Activated B cell treated with CpG ODN at 0.5 μM for 24 hours (primary cell): ENCODE data around the gene DNAJB4. TPM values are rescaled to one million over a fixed set of nuclear protein-coding genes. Genes with fewer than 3 reads are reported as not detected.

Experiments
- ATAC-seq: fragments of 200-7000 bp; cut with Tn5 transposase; one replicate; pipeline ENCODE4 v1.10.0; 2021; ENCODE audit warnings: low read depth, mild to moderate bottlenecking, moderate library complexity
- CTCF ChIA-PET: fragments of 350-600 bp; sonication (Branson Sonifier 250); formaldehyde crosslinking; loops from one replicate; lab custom pipeline; 2021; ENCODE audit warnings: antibody characterized with exemption; lab: Charles Lee
- POLR2A ChIA-PET: fragments of 350-600 bp; sonication (Branson Sonifier 250); formaldehyde crosslinking; loops from one replicate; lab custom pipeline; 2021; ENCODE audit warnings: antibody characterized with exemption; lab: Charles Lee
- DNase-seq: peaks from one replicate; pipeline ENCODE4 v3.0.0; 2022
- H3K27ac Mint-ChIP-seq: one replicate; pipeline ENCODE4 v1.8.0; 2020; ENCODE audit warnings: mixed read lengths
- H3K27me3 Mint-ChIP-seq: one replicate; pipeline ENCODE4 v1.8.0; 2021; ENCODE audit warnings: mixed read lengths
- H3K36me3 Mint-ChIP-seq: one replicate; pipeline ENCODE4 v1.8.0; 2021; ENCODE audit warnings: low read depth, mixed read lengths
- H3K4me1 Mint-ChIP-seq: one replicate; pipeline ENCODE4 v1.8.0; 2021; ENCODE audit warnings: mixed read lengths
- H3K4me3 Mint-ChIP-seq: one replicate; pipeline ENCODE4 v1.8.0; 2020; ENCODE audit warnings: mild to moderate bottlenecking, mixed read lengths
- H3K9me3 Mint-ChIP-seq: one replicate; pipeline ENCODE4 v1.8.0; 2020; ENCODE audit warnings: mixed read lengths
- CTCF ChIP-seq: fragments of 200-600 bp; IDR thresholded peaks from one replicate; pipeline ENCODE4 v1.8.0; 2022; ENCODE audit warnings: antibody characterized with exemption, mild to moderate bottlenecking
- intact Hi-C: fragments of 100-400 bp; cut with micrococcal nuclease; formaldehyde crosslinking; loops from one replicate; pipeline ENCODE4 v1.15.1; 2024
- total RNA-seq: library from RNA; stranded (reverse); gene quantifications from 2 replicates; pipeline ENCODE4 v1.2.3, GENCODE V29; 2022

Gene DNAJB4
- total RNA-seq, 1 donor from 2014 or later = 11.9 TPM

- ATAC-seq = no peak
- ChIA-PET POLR2A (no interaction called here), CTCF (no interaction called here)
- no peak for DNase-seq
- H3K27me3 Mint-ChIP-seq = no peaks in the 10 kb centered on the region
- no peak for TF ChIP-seq CTCF
- H3K27ac Mint-ChIP-seq = no peak overlapping the region
- no peaks in the 10 kb centered on the region for H3K9me3 Mint-ChIP-seq
- intact Hi-C loops = no loop called here
- H3K36me3 Mint-ChIP-seq = no peaks in the 10 kb centered on the region
- no peak overlapping the region for H3K4me3 Mint-ChIP-seq
- no peaks in the 10 kb centered on the region for H3K4me1 Mint-ChIP-seq
These were observed 28.5 kb downstream of the DNAJB4 start for GRCh38 chr1:78032996-78033796.

- H3K27me3 Mint-ChIP-seq = no peaks in the 10 kb centered on the region
- ChIA-PET CTCF (no interaction called here), POLR2A (no interaction called here)
- H3K27ac Mint-ChIP-seq = no peak overlapping the region
- no peak for TF ChIP-seq CTCF
- H3K4me3 Mint-ChIP-seq = no peak overlapping the region
- H3K36me3 Mint-ChIP-seq = no peaks in the 10 kb centered on the region
- H3K9me3 Mint-ChIP-seq = no peaks in the 10 kb centered on the region
- intact Hi-C loops = no loop called here
- DNase-seq (no peak), ATAC-seq (no peak)
- H3K4me1 Mint-ChIP-seq = no peaks in the 10 kb centered on the region
These were observed 29.0 kb downstream of the DNAJB4 start for GRCh38 chr1:78033797-78034172.

GRCh38 chr1:78035121-78035520 is 30.4 kb downstream of the DNAJB4 start:
- H3K27me3 Mint-ChIP-seq = no peaks in the 10 kb centered on the region

GRCh38 chr1:78036450-78036849 is 31.7 kb downstream of the DNAJB4 start:
- Mint-ChIP-seq H3K36me3 (no peaks in the 10 kb centered on the region), H3K27me3 (no peaks in the 10 kb centered on the region), H3K4me1 (peaks cover 6% of the 10 kb centered on the region), H3K4me3 (no peak overlapping the region), H3K9me3 (no peaks in the 10 kb centered on the region), H3K27ac (no peak overlapping the region)
- no peak for DNase-seq
- TF ChIP-seq CTCF = no peak
- intact Hi-C loops = no loop called here
- no peak for ATAC-seq
- CTCF ChIA-PET = no interaction called here
- POLR2A ChIA-PET = no interaction called here

More at GRCh38 chr1:78035121-78035520, 30.4 kb downstream of the DNAJB4 start:
- Mint-ChIP-seq H3K9me3 (no peaks in the 10 kb centered on the region), H3K4me3 (no peak overlapping the region), H3K4me1 (no peaks in the 10 kb centered on the region), H3K36me3 (no peaks in the 10 kb centered on the region), H3K27ac (no peak overlapping the region)
- no peak for TF ChIP-seq CTCF
- intact Hi-C loops = no loop called here
- POLR2A ChIA-PET = no interaction called here
- DNase-seq (no peak), ATAC-seq (no peak)
- CTCF ChIA-PET = no interaction called here

- H3K4me1 Mint-ChIP-seq = peaks cover 6% of the 10 kb centered on the region
- no peak for DNase-seq
- H3K9me3 Mint-ChIP-seq = no peaks in the 10 kb centered on the region
- H3K27ac Mint-ChIP-seq = no peak overlapping the region
- H3K27me3 Mint-ChIP-seq = no peaks in the 10 kb centered on the region
- intact Hi-C loops = no loop called here
- no peak for ATAC-seq
- H3K4me3 Mint-ChIP-seq = no peak overlapping the region
- no peak for TF ChIP-seq CTCF
- POLR2A ChIA-PET = no interaction called here
- no peaks in the 10 kb centered on the region for H3K36me3 Mint-ChIP-seq
- CTCF ChIA-PET = interaction anchor here (0.5 kb wide), 1 partner anchor 311 kb away, joined by 3 read pairs; no protein-coding TSS in a partner anchor
These were observed 33.3 kb downstream of the DNAJB4 start for GRCh38 chr1:78038071-78038470.
